Ectodermal cell (in vitro differentiated cells): Measurements from ENCODE around the gene TMEM255B.

Experiments
- H3K27ac ChIP-seq: 2 replicates; pipeline ENCODE4 v1.7.0; 2013; ENCODE audit warnings: mild to moderate bottlenecking, low read depth, low read length; ENCODE audit not compliant: insufficient read depth, poor library complexity, severe bottlenecking
- H3K27me3 ChIP-seq: 2 replicates; pipeline ENCODE4 v1.7.0; 2013; ENCODE audit warnings: mild to moderate bottlenecking, low read length; ENCODE audit not compliant: insufficient read depth, control insufficient read depth, poor library complexity, severe bottlenecking
- H3K36me3 ChIP-seq: one replicate; pipeline ENCODE4 v1.7.0; 2013; ENCODE audit warnings: low read length; ENCODE audit not compliant: control insufficient read depth, insufficient read depth
- H3K4me1 ChIP-seq: one replicate; pipeline ENCODE4 v1.7.0; 2013; ENCODE audit warnings: low read length; ENCODE audit not compliant: control insufficient read depth, insufficient read depth
- H3K4me3 ChIP-seq: 2 replicates; pipeline ENCODE4 v1.7.0; 2013; ENCODE audit warnings: low read depth, low read length, control low read depth; ENCODE audit not compliant: insufficient read depth
- H3K9me3 ChIP-seq: 2 replicates; pipeline ENCODE4 v1.7.0; 2013; ENCODE audit warnings: mild to moderate bottlenecking, low read length, moderate library complexity; ENCODE audit not compliant: control insufficient read depth
- WGBS, 2 experiments: methylation state at CpG; one replicate each; pipeline ENCODE4 v1.1.7; 2013; ENCODE audit warnings: missing lambda C conversion rate in 2 of 2; 5-methylcytosine and 5-hydroxymethylcytosine counted together

TMEM255B gene

DNA sequence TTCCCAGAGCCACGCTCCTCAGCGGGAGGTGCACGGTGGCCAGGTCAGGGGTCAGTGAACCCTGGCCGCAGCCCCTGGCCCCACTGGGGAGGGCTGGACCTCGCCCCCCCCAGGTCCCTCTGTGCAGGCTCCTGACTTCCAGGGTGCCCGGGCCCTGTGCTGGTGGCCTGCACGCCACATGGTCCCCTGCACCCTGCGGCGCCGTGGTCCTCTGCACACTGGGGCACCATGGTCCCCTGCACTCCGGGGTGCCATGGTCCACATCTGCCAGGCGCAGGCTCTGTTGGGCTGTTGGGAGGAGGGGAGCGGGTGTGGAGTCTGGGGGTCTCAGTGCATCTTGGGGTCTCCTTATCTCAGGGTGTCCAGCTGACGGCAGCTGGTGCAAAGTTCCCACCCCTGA lies 23.3 kb upstream of the TMEM255B start:
- Histone ChIP-seq H3K4me3 (no peak overlapping the region), H3K27me3 (no peaks in the 10 kb centered on the region), H3K27ac (no peak overlapping the region), H3K36me3 (no peaks in the 10 kb centered on the region), H3K9me3 (no peaks in the 10 kb centered on the region), H3K4me1 (no peaks in the 10 kb centered on the region)
- WGBS, 2 experiments, result 92 to 94% methylated on average over 14 of the region's 14 CpGs

GRCh38 chr13:113736258-113736731 lies 22.7 kb upstream of the TMEM255B start:
- Histone ChIP-seq H3K27ac (no peak overlapping the region), H3K4me1 (no peaks in the 10 kb centered on the region), H3K4me3 (no peak overlapping the region), H3K36me3 (no peaks in the 10 kb centered on the region), H3K9me3 (no peaks in the 10 kb centered on the region), H3K27me3 (no peaks in the 10 kb centered on the region)
- 88 to 89% methylated on average over 10 of the region's 10 CpGs for WGBS, 2 experiments

DNA sequence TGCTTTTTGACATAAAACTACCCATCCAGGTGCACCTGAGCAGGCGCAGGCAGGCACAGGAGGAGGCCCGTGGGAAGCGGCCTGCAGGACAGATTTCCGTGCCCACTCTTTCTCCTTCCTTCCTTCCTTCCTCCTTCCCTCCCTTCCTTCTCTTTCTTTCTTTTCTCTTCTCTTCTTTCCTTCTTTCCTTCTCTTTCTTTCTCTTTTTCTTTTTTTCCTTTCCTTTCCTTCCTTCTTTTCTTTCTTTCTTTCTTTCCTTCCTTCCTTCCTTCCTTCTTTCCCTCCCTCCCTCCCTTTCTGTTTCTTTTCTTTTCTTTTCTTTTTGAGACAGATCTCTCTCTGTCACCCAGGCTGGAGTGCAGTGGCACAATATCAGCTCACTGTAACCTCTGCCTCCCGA lies 21.2 kb upstream of the TMEM255B start:
- WGBS, 2 experiments, result 94 to 96% methylated on average over 5 of the region's 5 CpGs
- Histone ChIP-seq H3K4me3 (no peak overlapping the region), H3K36me3 (no peaks in the 10 kb centered on the region), H3K4me1 (peaks cover 4% of the 10 kb centered on the region), H3K9me3 (no peaks in the 10 kb centered on the region), H3K27ac (no peak overlapping the region), H3K27me3 (no peaks in the 10 kb centered on the region)

DNA sequence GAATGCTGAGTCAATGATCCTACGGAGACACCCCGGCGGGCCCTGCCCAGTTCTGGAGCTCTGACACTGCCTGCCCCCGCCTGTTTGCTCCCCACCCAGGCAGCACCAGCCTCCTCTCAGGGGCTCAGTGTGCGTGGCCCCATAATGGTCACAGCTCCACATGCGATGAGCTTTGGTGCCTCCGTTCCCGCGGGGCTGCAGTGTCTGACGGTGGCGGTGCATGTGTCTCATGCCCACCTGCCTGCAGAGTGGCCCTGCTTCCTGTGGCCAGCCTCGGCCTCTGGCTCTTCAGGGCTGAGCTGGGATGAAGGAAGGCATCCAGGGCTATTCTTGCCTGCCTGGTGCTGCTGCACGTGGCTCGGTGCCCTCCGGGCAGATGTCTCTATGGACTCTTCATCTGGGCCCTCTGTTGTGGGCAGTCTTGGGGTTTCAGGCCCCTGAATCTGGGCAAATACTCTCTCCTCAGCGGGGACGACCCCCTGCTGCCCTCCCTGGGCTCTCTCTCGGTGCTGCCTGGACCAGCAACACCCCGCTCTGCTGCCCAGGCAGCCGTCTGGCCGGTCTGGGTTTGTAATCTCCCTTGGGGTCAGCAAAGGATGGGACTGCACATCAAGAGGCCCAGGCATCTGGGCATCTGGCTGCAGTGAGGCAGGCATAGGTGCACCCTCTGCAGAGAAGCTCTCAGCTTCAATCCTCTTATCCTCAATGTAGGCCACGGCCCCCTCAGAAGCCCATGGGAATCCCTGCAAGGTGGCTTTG lies 19.3 kb upstream of the TMEM255B start:
- H3K27ac ChIP-seq, result no peak overlapping the region
- peaks cover 4% of the 10 kb centered on the region for H3K4me1 ChIP-seq
- no peaks in the 10 kb centered on the region for H3K27me3 ChIP-seq
- no peak overlapping the region for H3K4me3 ChIP-seq
- no peaks in the 10 kb centered on the region for H3K36me3 ChIP-seq
- no peaks in the 10 kb centered on the region for H3K9me3 ChIP-seq
- 87 to 88% methylated on average over 22 of the region's 22 CpGs for WGBS, 2 experiments

DNA sequence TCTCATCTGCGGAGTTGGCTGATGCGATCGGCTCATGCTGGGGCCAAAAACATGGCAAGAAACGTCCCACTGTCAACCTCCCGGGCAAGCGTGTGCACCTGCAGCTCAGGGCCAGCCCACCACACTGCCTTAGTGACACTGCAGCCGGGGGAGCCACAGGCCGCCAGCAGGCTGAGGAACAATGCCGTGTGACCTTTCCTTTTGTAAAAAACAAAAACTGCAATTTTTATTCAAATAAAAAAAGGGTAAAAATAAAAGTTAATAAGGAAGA lies 18.8 kb upstream of the TMEM255B start:
- H3K9me3 ChIP-seq, result no peaks in the 10 kb centered on the region
- 80 to 84% methylated on average over 9 of the region's 9 CpGs for WGBS, 2 experiments
- no peak overlapping the region for H3K27ac ChIP-seq
- H3K4me3 ChIP-seq, result no peak overlapping the region
- no peaks in the 10 kb centered on the region for H3K27me3 ChIP-seq
- H3K36me3 ChIP-seq, result no peaks in the 10 kb centered on the region
- peaks cover 4% of the 10 kb centered on the region for H3K4me1 ChIP-seq

GRCh38 chr13:113740661-113741060 lies 18.4 kb upstream of the TMEM255B start:
- Histone ChIP-seq H3K4me3 (no peak overlapping the region), H3K27me3 (no peaks in the 10 kb centered on the region), H3K9me3 (no peaks in the 10 kb centered on the region), H3K27ac (no peak overlapping the region), H3K36me3 (no peaks in the 10 kb centered on the region), H3K4me1 (peaks cover 4% of the 10 kb centered on the region)
- WGBS, 2 experiments, result 86 to 90% methylated on average over 16 of the region's 16 CpGs

DNA sequence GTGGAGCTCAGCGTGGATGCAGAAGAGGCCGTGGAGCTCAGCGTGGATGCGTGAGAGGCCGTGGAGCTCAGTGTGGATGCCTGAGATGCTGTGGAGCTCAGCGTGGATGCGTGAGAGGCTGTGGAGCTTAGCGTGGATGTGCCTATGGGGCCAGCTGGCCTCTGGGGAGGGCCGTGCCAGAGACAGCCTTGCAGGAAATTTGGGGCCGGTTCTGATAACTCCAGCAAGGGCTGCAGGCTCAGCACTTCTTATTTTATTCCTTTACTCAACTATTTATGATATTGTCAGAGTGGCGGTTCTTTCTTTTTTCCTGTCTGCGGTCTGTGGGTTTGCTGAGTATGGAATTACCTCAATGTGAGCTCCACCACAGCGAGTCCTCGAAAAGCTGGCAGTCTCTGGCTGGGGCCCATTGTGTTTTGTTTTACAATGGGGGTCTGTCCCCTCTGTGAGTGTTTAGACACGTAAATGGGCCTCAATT lies 17.8 kb upstream of the TMEM255B start:
- no peaks in the 10 kb centered on the region for H3K27me3 ChIP-seq
- no peaks in the 10 kb centered on the region for H3K36me3 ChIP-seq
- H3K4me3 ChIP-seq, result no peak overlapping the region
- H3K9me3 ChIP-seq, result no peaks in the 10 kb centered on the region
- H3K27ac ChIP-seq, result no peak overlapping the region
- peaks cover 4% of the 10 kb centered on the region for H3K4me1 ChIP-seq
- 89% methylated on average over 15 of the region's 15 CpGs for WGBS, 2 experiments

DNA sequence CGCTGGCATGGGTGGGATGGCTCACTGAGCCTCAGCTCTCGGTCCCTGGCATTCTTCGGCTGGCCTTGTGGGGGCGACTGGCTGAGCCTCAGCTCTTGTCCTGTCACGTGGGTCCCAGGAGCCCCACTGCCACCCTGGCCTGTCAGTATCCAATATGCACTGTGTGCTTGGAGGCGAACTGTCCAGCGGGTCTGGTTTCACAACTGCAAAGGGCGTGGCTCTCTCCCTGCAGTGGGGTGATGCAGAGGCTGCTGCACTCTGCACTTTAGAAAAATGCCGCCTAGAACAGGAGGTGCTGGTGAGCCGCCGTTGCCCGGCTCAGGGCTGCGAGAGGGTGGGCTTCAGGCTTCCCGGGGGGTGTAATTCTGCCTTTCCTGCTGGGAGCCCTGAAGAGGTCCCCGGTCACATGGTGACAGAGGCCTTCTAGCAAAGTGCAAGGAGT lies 17.0 kb upstream of the TMEM255B start:
- peaks cover 4% of the 10 kb centered on the region for H3K4me1 ChIP-seq
- no peak overlapping the region for H3K4me3 ChIP-seq
- no peaks in the 10 kb centered on the region for H3K9me3 ChIP-seq
- no peak overlapping the region for H3K27ac ChIP-seq
- H3K27me3 ChIP-seq, result no peaks in the 10 kb centered on the region
- H3K36me3 ChIP-seq, result no peaks in the 10 kb centered on the region
- 67 to 69% methylated on average over 15 of the region's 15 CpGs for WGBS, 2 experiments

GRCh38 chr13:113742445-113743120 lies 16.4 kb upstream of the TMEM255B start:
- Histone ChIP-seq H3K27me3 (no peaks in the 10 kb centered on the region), H3K27ac (no peak overlapping the region), H3K36me3 (no peaks in the 10 kb centered on the region), H3K9me3 (no peaks in the 10 kb centered on the region), H3K4me3 (no peak overlapping the region), H3K4me1 (peaks cover 4% of the 10 kb centered on the region)
- 91 to 92% methylated on average over 21 of the region's 21 CpGs for WGBS, 2 experiments

DNA sequence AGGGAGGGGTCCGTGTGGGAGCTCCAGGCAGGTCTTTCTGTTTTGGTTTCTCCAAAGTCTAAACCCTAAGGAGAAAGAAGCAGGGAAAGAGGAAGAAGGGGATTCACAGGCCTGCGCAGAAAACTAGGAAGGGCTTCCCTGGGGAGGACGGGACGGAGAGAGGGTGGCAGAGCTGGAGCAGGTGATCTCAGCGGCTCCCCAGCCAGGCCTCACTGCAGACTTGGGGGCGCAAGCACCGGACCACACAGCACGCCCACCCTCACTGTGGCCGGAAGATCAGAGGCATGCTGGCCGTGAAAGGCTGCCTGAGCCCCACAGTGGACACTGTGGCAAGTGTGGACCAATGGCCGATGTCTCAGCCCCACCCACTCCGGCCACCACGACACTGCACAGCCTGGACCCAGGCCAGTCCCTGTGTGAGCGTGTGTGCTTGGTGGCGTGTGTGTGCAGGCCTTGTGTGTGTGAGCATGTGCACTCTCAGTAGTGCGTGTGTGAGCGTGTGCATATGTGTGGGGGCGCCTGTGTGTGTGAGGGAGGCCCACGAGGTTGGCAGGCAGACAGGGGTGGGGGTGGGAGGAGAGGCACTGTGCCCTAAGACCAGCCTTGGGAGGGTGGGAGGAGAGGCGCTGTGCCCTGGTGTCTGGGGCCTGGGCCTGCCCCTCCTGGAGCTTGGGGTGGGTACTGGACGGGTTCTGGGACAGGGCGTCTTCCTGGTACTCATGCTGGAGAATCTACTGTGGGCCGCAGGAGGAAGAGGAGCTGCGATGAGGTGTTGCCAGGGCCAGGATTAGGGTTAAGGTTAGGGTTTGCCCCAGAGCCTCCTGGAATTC lies 15.4 kb upstream of the TMEM255B start:
- no peak overlapping the region for H3K27ac ChIP-seq
- no peaks in the 10 kb centered on the region for H3K27me3 ChIP-seq
- no peak overlapping the region for H3K4me3 ChIP-seq
- 93 to 94% methylated on average over 24 of the region's 24 CpGs for WGBS, 2 experiments
- peaks cover 4% of the 10 kb centered on the region for H3K4me1 ChIP-seq
- H3K9me3 ChIP-seq, result no peaks in the 10 kb centered on the region
- no peaks in the 10 kb centered on the region for H3K36me3 ChIP-seq
